RWPE2 (cell line): Measurements from ENCODE around the gene ACOT13.

Experiments
- ATAC-seq: fragments of 200-7000 bp; cut with Tn5 transposase; 3 replicates; pipeline ENCODE4 v1.9.1; 2021; ENCODE audit warnings: low read depth
- DNase-seq: peaks from one replicate; pipeline ENCODE4 v3.0.0-alpha.2; 2020; ENCODE audit warnings: low spot score
- H3K27ac ChIP-seq: fragments of 450-650 bp; 2 replicates; pipeline ENCODE4 v1.5.1; 2017; ENCODE audit warnings: mild to moderate bottlenecking; ENCODE audit not compliant: poor library complexity, severe bottlenecking
- H3K27me3 ChIP-seq: fragments of 250-450 bp; sonication (Bioruptor Pico); 2 replicates; pipeline ENCODE4 v1.5.1; 2021; ENCODE audit warnings: mild to moderate bottlenecking, moderate library complexity; ENCODE audit not compliant: insufficient read depth, poor library complexity, severe bottlenecking
- H3K36me3 ChIP-seq: fragments of 250-450 bp; sonication (Bioruptor Pico); 2 replicates; pipeline ENCODE4 v1.5.1; 2020; ENCODE audit warnings: low read depth, mild to moderate bottlenecking, moderate library complexity
- H3K4me1 ChIP-seq: fragments of 250-450 bp; sonication (Bioruptor Pico); 2 replicates; pipeline ENCODE4 v1.5.1; 2021; ENCODE audit warnings: mild to moderate bottlenecking, moderate library complexity; ENCODE audit not compliant: insufficient read depth, poor library complexity, severe bottlenecking
- H3K4me3 ChIP-seq: fragments of 250-450 bp; sonication (Bioruptor Pico); 2 replicates; pipeline ENCODE4 v1.5.1; 2021; ENCODE audit warnings: mild to moderate bottlenecking, moderate library complexity; ENCODE audit not compliant: severe bottlenecking
- H3K9me3 ChIP-seq: fragments of 250-450 bp; sonication (Bioruptor Pico); 2 replicates; pipeline ENCODE4 v1.5.1; 2021; ENCODE audit warnings: mild to moderate bottlenecking, moderate library complexity; ENCODE audit not compliant: severe bottlenecking
- TF ChIP-seq, protein P1 (sequence below): fragments of 450-650 bp; IDR thresholded peaks from one replicate; pipeline ENCODE4 v1.5.1; 2017; ENCODE audit warnings: mild to moderate bottlenecking, moderate library complexity; ENCODE audit not compliant: poor library complexity, severe bottlenecking

The ACOT13 gene

DNA sequence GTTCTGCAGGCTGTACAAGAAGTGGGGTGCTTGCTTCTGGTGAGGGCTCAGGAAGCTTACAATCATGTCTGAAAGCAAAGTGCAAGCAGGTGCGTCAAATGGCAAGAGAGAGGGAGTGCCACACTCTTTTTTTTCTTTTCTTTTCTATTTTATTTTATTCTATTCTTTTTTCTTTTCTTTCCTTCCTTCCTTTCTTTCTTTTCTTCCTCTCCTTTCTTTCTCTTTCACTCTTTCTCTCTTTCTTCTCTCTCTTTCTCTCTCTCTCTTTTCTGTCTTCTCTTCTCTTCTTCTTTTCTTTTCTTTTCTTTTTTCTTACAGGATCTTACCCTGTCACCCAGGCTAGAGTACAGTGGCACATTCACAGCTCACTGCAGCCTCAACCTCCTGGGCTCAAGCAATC is 19.5 kb downstream of the ACOT13 start:
- ATAC-seq (no peak), DNase-seq (no peak)
- TF ChIP-seq, protein P1, sequence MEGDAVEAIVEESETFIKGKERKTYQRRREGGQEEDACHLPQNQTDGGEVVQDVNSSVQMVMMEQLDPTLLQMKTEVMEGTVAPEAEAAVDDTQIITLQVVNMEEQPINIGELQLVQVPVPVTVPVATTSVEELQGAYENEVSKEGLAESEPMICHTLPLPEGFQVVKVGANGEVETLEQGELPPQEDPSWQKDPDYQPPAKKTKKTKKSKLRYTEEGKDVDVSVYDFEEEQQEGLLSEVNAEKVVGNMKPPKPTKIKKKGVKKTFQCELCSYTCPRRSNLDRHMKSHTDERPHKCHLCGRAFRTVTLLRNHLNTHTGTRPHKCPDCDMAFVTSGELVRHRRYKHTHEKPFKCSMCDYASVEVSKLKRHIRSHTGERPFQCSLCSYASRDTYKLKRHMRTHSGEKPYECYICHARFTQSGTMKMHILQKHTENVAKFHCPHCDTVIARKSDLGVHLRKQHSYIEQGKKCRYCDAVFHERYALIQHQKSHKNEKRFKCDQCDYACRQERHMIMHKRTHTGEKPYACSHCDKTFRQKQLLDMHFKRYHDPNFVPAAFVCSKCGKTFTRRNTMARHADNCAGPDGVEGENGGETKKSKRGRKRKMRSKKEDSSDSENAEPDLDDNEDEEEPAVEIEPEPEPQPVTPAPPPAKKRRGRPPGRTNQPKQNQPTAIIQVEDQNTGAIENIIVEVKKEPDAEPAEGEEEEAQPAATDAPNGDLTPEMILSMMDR: no peak
- Histone ChIP-seq H3K27ac (no peak overlapping the region), H3K4me3 (no peak overlapping the region), H3K4me1 (no peaks in the 10 kb centered on the region), H3K27me3 (no peaks in the 10 kb centered on the region), H3K9me3 (no peaks in the 10 kb centered on the region), H3K36me3 (0 out of 2 replicates have a peak, but pooled peaks cover 3% of the 10 kb centered on the region)

DNA sequence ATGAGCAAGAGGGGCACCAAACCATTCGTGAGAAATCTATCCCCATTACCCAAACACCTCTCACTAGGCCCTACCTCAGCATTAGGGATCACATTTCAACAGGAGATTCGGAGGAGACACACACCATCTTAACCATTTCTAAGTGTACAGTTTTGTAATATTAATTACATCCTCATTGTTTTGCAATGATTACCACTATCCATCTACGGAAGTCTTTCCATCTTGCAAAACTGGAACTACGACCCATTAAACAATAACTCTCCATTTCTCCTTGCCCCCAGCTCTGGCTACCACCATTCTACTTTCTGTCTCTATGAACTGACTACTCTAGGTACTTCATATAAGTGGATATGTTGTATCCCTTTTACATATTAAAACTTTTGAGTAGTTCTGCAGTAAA is 20.1 kb downstream of the ACOT13 start:
- DNase-seq (no peak), ATAC-seq (no peak)
- Histone ChIP-seq H3K9me3 (no peaks in the 10 kb centered on the region), H3K36me3 (0 out of 2 replicates have a peak, but pooled peaks cover 3% of the 10 kb centered on the region), H3K27me3 (no peaks in the 10 kb centered on the region), H3K4me1 (no peaks in the 10 kb centered on the region), H3K27ac (no peak overlapping the region), H3K4me3 (no peak overlapping the region)
- TF ChIP-seq, protein P1: no peak

DNA sequence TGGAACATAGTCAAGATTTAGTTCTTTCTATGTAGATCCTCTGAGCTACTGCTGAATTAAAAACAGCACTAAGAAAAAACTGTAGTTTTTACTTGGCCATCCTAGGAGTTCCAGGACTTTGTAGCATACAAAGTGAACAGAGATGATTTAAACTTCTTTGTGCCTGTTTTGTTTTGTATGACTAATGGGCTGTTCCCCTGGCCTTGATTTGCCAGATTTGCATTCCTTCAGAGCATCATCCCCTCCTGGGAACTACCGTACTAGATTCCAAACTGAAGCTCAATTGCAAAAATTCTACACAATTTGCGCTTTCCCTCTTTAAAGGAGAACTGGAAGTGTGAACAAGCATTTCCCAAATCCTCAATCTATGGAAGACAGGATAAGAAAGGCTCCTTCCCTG is 23.1 kb downstream of the ACOT13 start:
- no peaks in the 10 kb centered on the region for H3K4me1 ChIP-seq
- H3K9me3 ChIP-seq: no peaks in the 10 kb centered on the region
- TF ChIP-seq, protein P1: no peak
- H3K36me3 ChIP-seq: no peaks in the 10 kb centered on the region
- H3K4me3 ChIP-seq: no peak overlapping the region
- ATAC-seq (no peak), DNase-seq (no peak)
- H3K27me3 ChIP-seq: no peaks in the 10 kb centered on the region
- H3K27ac ChIP-seq: no peak overlapping the region

DNA sequence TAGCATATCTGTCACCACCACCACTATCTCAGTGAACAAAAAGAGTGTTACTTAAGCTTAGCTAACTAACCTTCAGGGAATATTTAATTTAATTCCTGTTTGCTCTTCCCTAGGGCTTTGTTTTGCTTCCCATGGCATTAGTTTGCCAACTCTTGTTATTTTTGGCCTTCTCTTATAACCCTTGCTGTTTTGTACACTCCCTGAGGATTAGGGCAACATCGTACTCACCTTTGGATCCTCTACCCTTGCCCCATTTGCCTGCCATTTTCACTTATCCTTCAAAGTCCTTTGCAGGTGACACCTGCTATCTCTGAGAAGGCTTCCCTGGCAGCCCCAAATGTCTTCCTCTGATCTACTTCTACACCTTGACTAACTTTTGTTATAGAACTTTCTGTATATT is 23.7 kb downstream of the ACOT13 start:
- H3K9me3 ChIP-seq: no peaks in the 10 kb centered on the region
- no peak overlapping the region for H3K4me3 ChIP-seq
- no peak overlapping the region for H3K27ac ChIP-seq
- ATAC-seq (no peak), DNase-seq (no peak)
- no peaks in the 10 kb centered on the region for H3K27me3 ChIP-seq
- no peaks in the 10 kb centered on the region for H3K4me1 ChIP-seq
- TF ChIP-seq, protein P1: no peak
- no peaks in the 10 kb centered on the region for H3K36me3 ChIP-seq

DNA sequence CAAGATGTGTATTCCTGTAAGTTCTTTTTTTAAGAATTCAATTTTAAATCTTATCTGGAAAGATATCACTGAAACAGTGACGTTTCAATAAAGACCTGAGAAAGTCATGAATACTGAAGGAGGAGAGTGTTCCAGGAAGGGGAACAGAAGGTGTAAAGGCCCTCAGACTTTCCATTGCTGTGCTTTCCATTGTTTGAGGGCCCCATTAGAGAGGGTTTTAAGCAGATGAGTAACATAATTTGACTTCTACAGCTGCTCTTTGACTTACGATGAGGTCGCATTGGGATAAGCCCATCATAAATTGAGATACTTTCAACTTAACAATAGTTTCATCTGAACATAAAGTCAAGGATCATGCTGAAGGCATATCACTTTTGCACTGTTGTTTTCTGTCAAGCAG is 24.7 kb downstream of the ACOT13 start:
- TF ChIP-seq, protein P1: no peak

More for the DNA sequence above, 24.7 kb downstream of the ACOT13 start:
- H3K27me3 ChIP-seq: no peaks in the 10 kb centered on the region
- ATAC-seq (no peak), DNase-seq (no peak)
- no peaks in the 10 kb centered on the region for H3K36me3 ChIP-seq
- H3K4me1 ChIP-seq: no peaks in the 10 kb centered on the region
- H3K4me3 ChIP-seq: no peak overlapping the region
- H3K27ac ChIP-seq: no peak overlapping the region
- H3K9me3 ChIP-seq: no peaks in the 10 kb centered on the region
